ENCODE measurements around the gene YPEL4.
"Not testable (repeated sequence)": the region's sequence is repeated elsewhere in the genome, so short reads cannot be mapped to it uniquely, and the experiment has no call there.

The YPEL4 gene

GRCh38 chr11:57649826-57650738 is at the start of gene YPEL4:
YPEL4 (minus strand) TSS chr11:57649912; CDS start chr11:57647107, 2,805 bp downstream.
- peak; percentile 60 for DNase-seq

GRCh38 chr11:57698843-57699365 is 49.2 kb upstream of the YPEL4 start:
- DNase-seq: no peak

- DNase-seq: not testable (repeated sequence)
These were observed 40.8 kb upstream of the YPEL4 start for GRCh38 chr11:57690474-57690873.

- no peak for DNase-seq
These were observed 31.5 kb upstream of the YPEL4 start for GRCh38 chr11:57681168-57681567.

- peak; percentile 21 for DNase-seq
These were observed 30.8 kb upstream of the YPEL4 start for GRCh38 chr11:57680552-57680874.

GRCh38 chr11:57679396-57679795 is 29.7 kb upstream of the YPEL4 start:
- DNase-seq: no peak

GRCh38 chr11:57675176-57675941 is 25.6 kb upstream of the YPEL4 start:
- no peak for DNase-seq

- DNase-seq: no peak
These were observed 24.5 kb upstream of the YPEL4 start for GRCh38 chr11:57674251-57674650.

- DNase-seq: no peak
These were observed 18.7 kb upstream of the YPEL4 start for GRCh38 chr11:57668434-57668782.

- peak; percentile 99 for DNase-seq
These were observed 18.2 kb upstream of the YPEL4 start, which contains the start of gene ZDHHC5 for GRCh38 chr11:57667736-57668433. ZDHHC5 (plus strand) TSS chr11:57668114; CDS start chr11:57673091, 4,977 bp downstream.

- DNase-seq: peak; percentile 94
These were observed 17.5 kb upstream of the YPEL4 start for GRCh38 chr11:57667117-57667735.

- no peak for DNase-seq
These were observed 14.3 kb upstream of the YPEL4 start for GRCh38 chr11:57663975-57664374.

GRCh38 chr11:57662893-57663292 is 13.2 kb upstream of the YPEL4 start:
- DNase-seq: no peak

- DNase-seq: no peak
These were observed 10.0 kb upstream of the YPEL4 start for GRCh38 chr11:57659669-57660068.

GRCh38 chr11:57658023-57658361 is 8.3 kb upstream of the YPEL4 start:
- DNase-seq: no peak

- peak; percentile 100 for DNase-seq
These were observed 7.7 kb upstream of the YPEL4 start, which contains the start of gene CLP1 for GRCh38 chr11:57657194-57658022. CLP1 (plus strand) TSS chr11:57657762; CDS start chr11:57659477, 1,715 bp downstream.

GRCh38 chr11:57656885-57657193 is 7.1 kb upstream of the YPEL4 start:
- no peak for DNase-seq

- no peak for DNase-seq
These were observed 3.5 kb upstream of the YPEL4 start for GRCh38 chr11:57653163-57653562.

- no peak for DNase-seq
These were observed 3.0 kb upstream of the YPEL4 start for GRCh38 chr11:57652662-57653061.

- not testable (repeated sequence) for DNase-seq
These were observed 2.5 kb upstream of the YPEL4 start for GRCh38 chr11:57652230-57652629.

- DNase-seq: no peak
These were observed 1.7 kb upstream of the YPEL4 start for GRCh38 chr11:57651408-57651807.

- DNase-seq: no peak
These were observed 1.0 kb upstream of the YPEL4 start for GRCh38 chr11:57650739-57651090.
